ENCODE results near the gene KCNAB1.

DNA sequence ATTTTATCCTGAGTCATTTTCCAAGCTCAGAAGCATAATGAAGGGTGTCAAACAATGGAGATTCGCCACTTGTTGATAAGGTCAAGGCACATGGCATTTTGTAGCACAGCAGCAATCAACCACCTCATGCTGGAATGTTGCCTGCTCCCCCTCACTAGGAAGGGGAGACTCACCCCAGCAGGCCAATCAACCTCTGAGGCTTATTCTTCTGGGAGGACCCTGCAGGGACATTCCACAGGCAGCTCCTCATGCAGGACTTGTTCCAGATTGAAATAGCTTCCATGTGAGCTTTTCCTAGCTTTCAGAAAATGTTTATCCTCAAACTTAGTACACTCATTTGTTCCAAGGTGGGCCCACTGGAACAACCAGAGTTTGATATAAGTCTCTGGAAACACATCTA is 356.9 kb downstream of the KCNAB1 start:
- TF ChIP-seq, protein P1, sequence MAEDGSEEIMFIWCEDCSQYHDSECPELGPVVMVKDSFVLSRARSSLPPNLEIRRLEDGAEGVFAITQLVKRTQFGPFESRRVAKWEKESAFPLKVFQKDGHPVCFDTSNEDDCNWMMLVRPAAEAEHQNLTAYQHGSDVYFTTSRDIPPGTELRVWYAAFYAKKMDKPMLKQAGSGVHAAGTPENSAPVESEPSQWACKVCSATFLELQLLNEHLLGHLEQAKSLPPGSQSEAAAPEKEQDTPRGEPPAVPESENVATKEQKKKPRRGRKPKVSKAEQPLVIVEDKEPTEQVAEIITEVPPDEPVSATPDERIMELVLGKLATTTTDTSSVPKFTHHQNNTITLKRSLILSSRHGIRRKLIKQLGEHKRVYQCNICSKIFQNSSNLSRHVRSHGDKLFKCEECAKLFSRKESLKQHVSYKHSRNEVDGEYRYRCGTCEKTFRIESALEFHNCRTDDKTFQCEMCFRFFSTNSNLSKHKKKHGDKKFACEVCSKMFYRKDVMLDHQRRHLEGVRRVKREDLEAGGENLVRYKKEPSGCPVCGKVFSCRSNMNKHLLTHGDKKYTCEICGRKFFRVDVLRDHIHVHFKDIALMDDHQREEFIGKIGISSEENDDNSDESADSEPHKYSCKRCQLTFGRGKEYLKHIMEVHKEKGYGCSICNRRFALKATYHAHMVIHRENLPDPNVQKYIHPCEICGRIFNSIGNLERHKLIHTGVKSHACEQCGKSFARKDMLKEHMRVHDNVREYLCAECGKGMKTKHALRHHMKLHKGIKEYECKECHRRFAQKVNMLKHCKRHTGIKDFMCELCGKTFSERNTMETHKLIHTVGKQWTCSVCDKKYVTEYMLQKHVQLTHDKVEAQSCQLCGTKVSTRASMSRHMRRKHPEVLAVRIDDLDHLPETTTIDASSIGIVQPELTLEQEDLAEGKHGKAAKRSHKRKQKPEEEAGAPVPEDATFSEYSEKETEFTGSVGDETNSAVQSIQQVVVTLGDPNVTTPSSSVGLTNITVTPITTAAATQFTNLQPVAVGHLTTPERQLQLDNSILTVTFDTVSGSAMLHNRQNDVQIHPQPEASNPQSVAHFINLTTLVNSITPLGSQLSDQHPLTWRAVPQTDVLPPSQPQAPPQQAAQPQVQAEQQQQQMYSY (CRISPR knock-in tag; IDR thresholded peaks at IDR 0.05) = no peak
- TF ChIP-seq, protein P2, sequence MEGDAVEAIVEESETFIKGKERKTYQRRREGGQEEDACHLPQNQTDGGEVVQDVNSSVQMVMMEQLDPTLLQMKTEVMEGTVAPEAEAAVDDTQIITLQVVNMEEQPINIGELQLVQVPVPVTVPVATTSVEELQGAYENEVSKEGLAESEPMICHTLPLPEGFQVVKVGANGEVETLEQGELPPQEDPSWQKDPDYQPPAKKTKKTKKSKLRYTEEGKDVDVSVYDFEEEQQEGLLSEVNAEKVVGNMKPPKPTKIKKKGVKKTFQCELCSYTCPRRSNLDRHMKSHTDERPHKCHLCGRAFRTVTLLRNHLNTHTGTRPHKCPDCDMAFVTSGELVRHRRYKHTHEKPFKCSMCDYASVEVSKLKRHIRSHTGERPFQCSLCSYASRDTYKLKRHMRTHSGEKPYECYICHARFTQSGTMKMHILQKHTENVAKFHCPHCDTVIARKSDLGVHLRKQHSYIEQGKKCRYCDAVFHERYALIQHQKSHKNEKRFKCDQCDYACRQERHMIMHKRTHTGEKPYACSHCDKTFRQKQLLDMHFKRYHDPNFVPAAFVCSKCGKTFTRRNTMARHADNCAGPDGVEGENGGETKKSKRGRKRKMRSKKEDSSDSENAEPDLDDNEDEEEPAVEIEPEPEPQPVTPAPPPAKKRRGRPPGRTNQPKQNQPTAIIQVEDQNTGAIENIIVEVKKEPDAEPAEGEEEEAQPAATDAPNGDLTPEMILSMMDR (IDR thresholded peaks at IDR 0.05) = no peak
- TF ChIP-seq MXD4 (CRISPR knock-in tag; IDR thresholded peaks at IDR 0.05; ENCODE audit: borderline replicate concordance) = no peak

Data from WTC11 (cell line).